Panc1 (cell line): ENCODE results near the gene TMEM131. TPM values are rescaled to one million over a fixed set of nuclear protein-coding genes. Genes with fewer than 3 reads are reported as not detected.

ENCODE experiments used
- ATAC-seq: fragments of 200-7000 bp; cut with Tn5 transposase; 2 replicates; pipeline ENCODE4 v1.9.1; 2020; ENCODE audit warnings: mild to moderate bottlenecking, moderate library complexity
- BruUV-seq: library from RNA; stranded (reverse); fragments of 400-500 nt; replicated peaks from 2 replicates; lab custom pipeline; 2021; lab: Mats Ljungman, UMichigan
- CTCF ChIA-PET: fragments of 300-600 bp; sonication (Branson Sonifier 250); formaldehyde crosslinking; loops from one replicate; lab custom pipeline; 2022; ENCODE audit warnings: antibody characterized with exemption; lab: Charles Lee
- POLR2A ChIA-PET: fragments of 300-600 bp; sonication (Branson Sonifier 250); formaldehyde crosslinking; loops from one replicate; lab custom pipeline; 2022; ENCODE audit warnings: antibody characterized with exemption; lab: Charles Lee
- DNase-seq: peaks from one replicate; pipeline ENCODE4 v3.0.0-alpha.2; 2010; ENCODE audit warnings: low read depth, low spot score
- H3K27ac ChIP-seq: 2 replicates; pipeline ENCODE4 v1.5.1; 2011; ENCODE audit warnings: mild to moderate bottlenecking, low read length, inconsistent platforms
- H3K27me3 ChIP-seq: fragments of 200-500 bp; sonication (Bioruptor generic); 2 replicates; pipeline ENCODE4 v1.6.0; 2014; ENCODE audit warnings: low read length, inconsistent platforms; ENCODE audit not compliant: control insufficient read depth, insufficient read depth
- H3K36me3 ChIP-seq: fragments of 200-500 bp; sonication (Bioruptor generic); 2 replicates; pipeline ENCODE4 v1.5.1; 2014; ENCODE audit warnings: inconsistent platforms, mild to moderate bottlenecking, low read length, moderate library complexity; ENCODE audit not compliant: control insufficient read depth, insufficient read depth
- H3K4me1 ChIP-seq: 2 replicates; pipeline ENCODE4 v1.5.1; 2011; ENCODE audit warnings: inconsistent platforms, mild to moderate bottlenecking, low read length, moderate library complexity; ENCODE audit not compliant: control insufficient read depth, insufficient read depth
- H3K4me3 ChIP-seq, 2 experiments: 2 replicates each; pipeline ENCODE4 v1.5.1; 2011 to 2012; ENCODE audit warnings: low read depth in 2 of 2, low read length in 2 of 2, mild to moderate bottlenecking in 2 of 2, inconsistent platforms in 1 of 2, moderate library complexity in 1 of 2
- H3K9me3 ChIP-seq: fragments of 200-500 bp; sonication (Bioruptor generic); 2 replicates; pipeline ENCODE4 v1.5.1; 2014; ENCODE audit warnings: low read depth, mild to moderate bottlenecking, inconsistent platforms, low read length, moderate library complexity; ENCODE audit not compliant: control insufficient read depth, insufficient read depth
- CTCF ChIP-seq: fragments of 450-650 bp; IDR thresholded peaks from 2 replicates; pipeline ENCODE4 v1.5.1; 2017; ENCODE audit warnings: mild to moderate bottlenecking
- POLR2AphosphoS5 ChIP-seq: IDR thresholded peaks from 2 replicates; pipeline ENCODE4 v1.6.1; 2012; ENCODE audit warnings: mild to moderate bottlenecking, low read depth, low read length, moderate library complexity
- REST ChIP-seq, 2 experiments: IDR thresholded peaks; 2 replicates each; pipeline ENCODE4 v1.6.1; 2011 to 2012; ENCODE audit warnings: low read depth in 2 of 2, control low read depth in 1 of 2, low read length in 1 of 2, mild to moderate bottlenecking in 1 of 2, moderate library complexity in 1 of 2; ENCODE audit not compliant: insufficient read depth in 1 of 2
- SIN3A ChIP-seq: IDR thresholded peaks from 2 replicates; pipeline ENCODE4 v1.6.1; 2012; ENCODE audit warnings: low read depth, mild to moderate bottlenecking, low read length, moderate library complexity, borderline replicate concordance; ENCODE audit not compliant: insufficient read depth
- TCF7L2 ChIP-seq: IDR thresholded peaks from 2 replicates; pipeline ENCODE4 v1.6.1; 2011; ENCODE audit warnings: mild to moderate bottlenecking, low read depth, low read length, inconsistent platforms
- in situ Hi-C: cut with HindIII; loops from 2 replicates; pipeline ENCODE4 v1.10.0; 2016; ENCODE audit warnings: low sequenced_read_pairs, low pct_unique_long_range_greater_than_20kb
- intact Hi-C: fragments of 100-400 bp; cut with micrococcal nuclease; formaldehyde crosslinking; loops from one replicate; pipeline ENCODE4 v1.10.0; 2022; ENCODE audit not compliant: unreplicated experiment
- total RNA-seq: library from RNA; stranded (reverse); gene quantifications from one replicate; pipeline ENCODE4 v1.2.1, GENCODE V29; 2021; ENCODE audit not compliant: unreplicated experiment

The TMEM131 gene
- total RNA-seq, 1 experiment from 2014 or later, result 43.4 TPM

GRCh38 chr2:97999536-97999935 is 3.8 kb upstream of the TMEM131 start:
- intact Hi-C loops, result loop anchor here (10.0 kb wide), 1 partner anchor 385 kb away; no protein-coding TSS in a partner anchor
- Histone ChIP-seq H3K27ac (no peak overlapping the region), H3K4me1 (peaks cover 4% of the 10 kb centered on the region; the same call in 1 of the 2 replicates), H3K27me3 (no peaks in the 10 kb centered on the region), H3K4me3 (no peak overlapping the region), H3K36me3 (peaks cover 3% of the 10 kb centered on the region; the same call in 1 of the 2 replicates), H3K9me3 (no peaks in the 10 kb centered on the region)
- DNase-seq, result no peak
- no peak for ATAC-seq
- CTCF ChIA-PET, result no interaction called here
- in situ Hi-C loops, result no loop called here
- POLR2A ChIA-PET, result no interaction called here
- TF ChIP-seq TCF7L2 (no peak), CTCF (no peak), POLR2AphosphoS5 (no peak), SIN3A (no peak), REST (IDR thresholded peaks at IDR 0.05; ENCODE audit: insufficient read depth in 1 of 2, low read depth in 2 of 2, low read length in 1 of 2) (no peak)
- BruUV-seq, result no TSS peak

- H3K27me3 ChIP-seq, result no peaks in the 10 kb centered on the region
- BruUV-seq, result no TSS peak
- H3K27ac ChIP-seq, result no peak overlapping the region
- DNase-seq, result no peak
- intact Hi-C loops, result loop anchor here (10.0 kb wide), 1 partner anchor 386 kb away; no protein-coding TSS in a partner anchor
- ChIA-PET CTCF (no interaction called here), POLR2A (interaction anchor here (0.6 kb wide), 1 partner anchor 160 kb away, joined by 4 read pairs; no protein-coding TSS in a partner anchor)
- ATAC-seq, result no peak
- peaks cover 7% of the 10 kb centered on the region for H3K4me1 ChIP-seq
- no peaks in the 10 kb centered on the region for H3K9me3 ChIP-seq
- H3K4me3 ChIP-seq, result no peak overlapping the region
- in situ Hi-C loops, result no loop called here
- H3K36me3 ChIP-seq, result peaks cover 3% of the 10 kb centered on the region; the same call in 1 of the 2 replicates
- no peak for TF ChIP-seq SIN3A
- no peak for TF ChIP-seq CTCF
- TF ChIP-seq TCF7L2, result no peak
Observed at GRCh38 chr2:97998431-97999005, 2.8 kb upstream of the TMEM131 start.
